Effector memory CD8-positive, alpha-beta T cell (primary cell): Measurements from ENCODE around the gene MRPL10.

Experiments used
- ATAC-seq: fragments of 150-1000 bp; cut with Tn5 transposase; replicated peaks from 2 replicates; pipeline ENCODE4 v1.10.0; 2021; ENCODE audit warnings: mild to moderate bottlenecking, moderate library complexity
- DNase-seq, 3 experiments: peaks; one replicate each; pipeline ENCODE4 v3.0.0; 2021
- H3K27ac Mint-ChIP-seq, 2 donors: one replicate each; pipeline ENCODE4 v1.8.0; 2022; ENCODE audit warnings: mild to moderate bottlenecking in 2 of 2, mixed read lengths in 2 of 2, moderate library complexity in 2 of 2
- H3K27me3 Mint-ChIP-seq, 2 donors: one replicate each; pipeline ENCODE4 v1.8.0; 2022; ENCODE audit warnings: mixed read lengths in 2 of 2
- H3K36me3 Mint-ChIP-seq: one replicate; pipeline ENCODE4 v1.8.0; 2022; ENCODE audit warnings: mild to moderate bottlenecking, moderate library complexity, mixed read lengths; ENCODE audit not compliant: insufficient read depth
- H3K4me1 Mint-ChIP-seq, 2 donors: one replicate each; pipeline ENCODE4 v1.8.0; 2022; ENCODE audit warnings: low read depth in 2 of 2, mixed read lengths in 2 of 2
- H3K4me3 Mint-ChIP-seq, 2 donors: one replicate each; pipeline ENCODE4 v1.8.0; 2022; ENCODE audit warnings: mild to moderate bottlenecking in 2 of 2, mixed read lengths in 2 of 2, moderate library complexity in 2 of 2
- H3K9me3 Mint-ChIP-seq, 2 donors: one replicate each; pipeline ENCODE4 v1.8.0; 2022; ENCODE audit warnings: mixed read lengths in 2 of 2
- total RNA-seq, 9 experiments: gene quantifications; one replicate each; lab custom pipeline; 2026; lab: John Stamatoyannopoulos, UW

The MRPL10 gene
- 33.0 to 155 (median 39.4) reads per million in 9 experiments for total RNA-seq

GRCh38 chr17:47831003-47831933 is at the start of gene MRPL10, which contains the start of gene LRRC46:
Gene MRPL10 (minus strand): TSS chr17:47831541. CDS start chr17:47831511, 30 bp downstream.
Gene LRRC46 (plus strand): TSS chr17:47831670. CDS start chr17:47831990, 320 bp downstream.
- peak within 1 kb of the TSS; percentile 95 to 98 for H3K27ac Mint-ChIP-seq
- no peaks in the 10 kb centered on the region for H3K9me3 Mint-ChIP-seq
- ATAC-seq (peak; percentile 51), DNase-seq (peak; percentile 88 to 91 (median 89))
- H3K4me3 Mint-ChIP-seq, result peak within 1 kb of the TSS; percentile 91 to 92
- H3K36me3 Mint-ChIP-seq, result peaks cover 69% of the 10 kb centered on the region
- peaks cover 45 to 51% of the 10 kb centered on the region in 2 donors for H3K4me1 Mint-ChIP-seq
- H3K27me3 Mint-ChIP-seq, result no peaks in the 10 kb centered on the region

GRCh38 chr17:47879776-47880454 is 48.6 kb upstream of the MRPL10 start:
- Mint-ChIP-seq H3K27ac (no peak overlapping the region), H3K9me3 (no peaks in the 10 kb centered on the region), H3K4me1 (peaks cover 8 to 10% of the 10 kb centered on the region in 2 donors), H3K36me3 (peaks cover 6% of the 10 kb centered on the region), H3K27me3 (peaks cover 36 to 76% of the 10 kb centered on the region in 2 donors), H3K4me3 (no peak overlapping the region)
- no peak for DNase-seq
- no peak for ATAC-seq

GRCh38 chr17:47879028-47879585 is 47.8 kb upstream of the MRPL10 start:
- DNase-seq (no peak), ATAC-seq (no peak)
- Mint-ChIP-seq H3K27ac (no peak overlapping the region), H3K27me3 (peaks cover 44 to 80% of the 10 kb centered on the region in 2 donors), H3K36me3 (peaks cover 6% of the 10 kb centered on the region), H3K9me3 (no peaks in the 10 kb centered on the region), H3K4me3 (no peak overlapping the region), H3K4me1 (peaks cover 7 to 8% of the 10 kb centered on the region in 2 donors)

- no peaks in the 10 kb centered on the region for H3K9me3 Mint-ChIP-seq
- H3K4me3 Mint-ChIP-seq, result no peak overlapping the region
- H3K4me1 Mint-ChIP-seq, result peaks cover 5 to 6% of the 10 kb centered on the region in 2 donors
- no peak for DNase-seq
- no peak for ATAC-seq
- H3K27ac Mint-ChIP-seq, result no peak overlapping the region
- peaks cover 6% of the 10 kb centered on the region for H3K36me3 Mint-ChIP-seq
- H3K27me3 Mint-ChIP-seq, result peaks cover 49 to 80% of the 10 kb centered on the region in 2 donors
Measured at GRCh38 chr17:47878203-47879027, 47.1 kb upstream of the MRPL10 start.

GRCh38 chr17:47877368-47878034 is 46.2 kb upstream of the MRPL10 start:
- Mint-ChIP-seq H3K27ac (no peak overlapping the region), H3K36me3 (peaks cover 6% of the 10 kb centered on the region), H3K27me3 (peaks cover 52 to 80% of the 10 kb centered on the region in 2 donors), H3K9me3 (no peaks in the 10 kb centered on the region), H3K4me3 (no peak overlapping the region), H3K4me1 (peaks cover 0 to 2% of the 10 kb centered on the region in 2 donors)
- DNase-seq, result no peak
- ATAC-seq, result no peak

GRCh38 chr17:47875011-47875985 is 44.0 kb upstream of the MRPL10 start:
- H3K4me3 Mint-ChIP-seq, result no peak overlapping the region

GRCh38 chr17:47873200-47874090 is 42.1 kb upstream of the MRPL10 start:
- H3K27me3 Mint-ChIP-seq, result peaks cover 64 to 93% of the 10 kb centered on the region in 2 donors
- no peaks in the 10 kb centered on the region for H3K36me3 Mint-ChIP-seq
- H3K27ac Mint-ChIP-seq, result no peak overlapping the region
- DNase-seq (no peak), ATAC-seq (no peak)
- no peaks in the 10 kb centered on the region for H3K4me1 Mint-ChIP-seq
- no peaks in the 10 kb centered on the region for H3K9me3 Mint-ChIP-seq
- H3K4me3 Mint-ChIP-seq, result no peak overlapping the region

More at GRCh38 chr17:47875011-47875985, 44.0 kb upstream of the MRPL10 start:
- Mint-ChIP-seq H3K4me1 (peaks cover 0 to 2% of the 10 kb centered on the region in 2 donors), H3K27ac (no peak overlapping the region), H3K27me3 (peaks cover 71 to 91% of the 10 kb centered on the region in 2 donors), H3K9me3 (no peaks in the 10 kb centered on the region), H3K36me3 (peaks cover 6% of the 10 kb centered on the region)
- DNase-seq (no peak), ATAC-seq (no peak)

- peaks cover 64 to 93% of the 10 kb centered on the region in 2 donors for H3K27me3 Mint-ChIP-seq
- ATAC-seq (no peak), DNase-seq (no peak)
- no peaks in the 10 kb centered on the region for H3K9me3 Mint-ChIP-seq
- H3K4me3 Mint-ChIP-seq, result no peak overlapping the region
- no peaks in the 10 kb centered on the region for H3K4me1 Mint-ChIP-seq
- no peak overlapping the region for H3K27ac Mint-ChIP-seq
- H3K36me3 Mint-ChIP-seq, result no peaks in the 10 kb centered on the region
Measured at GRCh38 chr17:47872651-47873161, 41.4 kb upstream of the MRPL10 start.

- DNase-seq (no peak), ATAC-seq (no peak)
- peaks cover 65 to 92% of the 10 kb centered on the region in 2 donors for H3K27me3 Mint-ChIP-seq
- no peaks in the 10 kb centered on the region for H3K9me3 Mint-ChIP-seq
- no peaks in the 10 kb centered on the region for H3K4me1 Mint-ChIP-seq
- no peak overlapping the region for H3K4me3 Mint-ChIP-seq
- H3K36me3 Mint-ChIP-seq, result no peaks in the 10 kb centered on the region
- H3K27ac Mint-ChIP-seq, result no peak overlapping the region
Measured at GRCh38 chr17:47872019-47872650, 40.8 kb upstream of the MRPL10 start.

GRCh38 chr17:47871048-47871447 is 39.7 kb upstream of the MRPL10 start:
- H3K27ac Mint-ChIP-seq, result no peak overlapping the region
- no peak overlapping the region for H3K4me3 Mint-ChIP-seq
- no peaks in the 10 kb centered on the region for H3K9me3 Mint-ChIP-seq
- H3K4me1 Mint-ChIP-seq, result no peaks in the 10 kb centered on the region
- H3K27me3 Mint-ChIP-seq, result peaks cover 65 to 96% of the 10 kb centered on the region in 2 donors
- DNase-seq (no peak), ATAC-seq (no peak)
- no peaks in the 10 kb centered on the region for H3K36me3 Mint-ChIP-seq
